Omental fat pad (tissue), 4 donors: ENCODE data around the gene ZNF80. TPM values are rescaled to one million over a fixed set of nuclear protein-coding genes. Genes with fewer than 3 reads are reported as not detected.
"Not testable (repeated sequence)": the region's sequence is repeated elsewhere in the genome, so short reads cannot be mapped to it uniquely, and the experiment has no call there.

Source experiments
- ATAC-seq: fragments of 150-250 bp; one replicate; pipeline ENCODE4 v1.9.1; 2016; ENCODE audit warnings: mild to moderate bottlenecking, moderate library complexity; ENCODE audit not compliant: low FRiP score
- DNase-seq: peaks from one replicate; pipeline ENCODE4 v3.0.0-alpha.2; 2019; ENCODE audit warnings: low spot score
- CTCF ChIP-seq, 3 donors: fragments of 450-650 bp; IDR thresholded peaks; one replicate each; pipeline ENCODE4 v1.5.1; 2016 to 2017; ENCODE audit warnings: antibody characterized with exemption in 3 of 3, mild to moderate bottlenecking in 3 of 3, moderate library complexity in 2 of 3
- total RNA-seq, 4 donors: library from RNA; depleted of rRNA; stranded (reverse); fragments of >200 nt; gene quantifications; one replicate each; pipeline ENCODE4 v1.1.0, GENCODE V29; 2016

Gene ZNF80
- under 1 TPM in 2 of 4 donors, not detected in 2; 0.19 to 0.24 TPM for total RNA-seq

- not testable (repeated sequence) for ATAC-seq, DNase-seq
These were observed at the start of gene ZNF80 for GRCh38 chr3:114237478-114237877. Gene ZNF80, minus strand, starts transcription at chr3:114237578. Its CDS starts 504 bp downstream, at chr3:114237074.

- DNase-seq = no peak
- no peak for ATAC-seq
These were observed 48.9 kb upstream of the ZNF80 start for GRCh38 chr3:114286266-114286665.

GRCh38 chr3:114285648-114286230 lies 48.4 kb upstream of the ZNF80 start:
- TF ChIP-seq CTCF (IDR thresholded peaks at IDR 0.05) = no peak
- DNase-seq = no peak
- ATAC-seq = no peak

More at GRCh38 chr3:114286266-114286665, 48.9 kb upstream of the ZNF80 start:
- no peak for TF ChIP-seq CTCF (IDR thresholded peaks at IDR 0.05)

GRCh38 chr3:114284644-114285043 lies 47.3 kb upstream of the ZNF80 start:
- no peak for DNase-seq
- TF ChIP-seq CTCF (IDR thresholded peaks at IDR 0.05) = no peak
- no peak for ATAC-seq

- DNase-seq, ATAC-seq: not testable (repeated sequence)
These were observed 39.5 kb upstream of the ZNF80 start for GRCh38 chr3:114276856-114277255.

- no peak for ATAC-seq
- TF ChIP-seq CTCF (IDR thresholded peaks at IDR 0.05) = no peak
These were observed 37.6 kb upstream of the ZNF80 start for GRCh38 chr3:114274929-114275328.

GRCh38 chr3:114272271-114272670 lies 34.9 kb upstream of the ZNF80 start:
- DNase-seq (no peak), ATAC-seq (no peak)
- no peak for TF ChIP-seq CTCF (IDR thresholded peaks at IDR 0.05)

More at GRCh38 chr3:114274929-114275328, 37.6 kb upstream of the ZNF80 start:
- DNase-seq = no peak

GRCh38 chr3:114270019-114270418 lies 32.6 kb upstream of the ZNF80 start:
- TF ChIP-seq CTCF (IDR thresholded peaks at IDR 0.05) = no peak
- ATAC-seq (no peak), DNase-seq (no peak)
